Breast epithelium (tissue), 4 donors: ENCODE data around the gene STAT1. TPM values are rescaled to one million over a fixed set of nuclear protein-coding genes. Genes with fewer than 3 reads are reported as not detected.

Source experiments
- DNase-seq, 2 donors: peaks; one replicate each; pipeline ENCODE4 v3.0.0-alpha.2; 2019; ENCODE audit warnings: low spot score in 2 of 2
- H3K27ac ChIP-seq, 2 donors: fragments of 200-600 bp; sonication (generic) in 1 of 2; one replicate each; pipeline ENCODE4 v1.5.1; 2016 to 2019; ENCODE audit warnings: mild to moderate bottlenecking in 1 of 2
- H3K27me3 ChIP-seq, 2 donors: fragments of 200-600 bp; sonication (generic) in 1 of 2; one replicate each; pipeline versions ENCODE4 v1.5.1 to v1.6.0; 2017 to 2019; ENCODE audit warnings: control low read depth in 1 of 2, mild to moderate bottlenecking in 1 of 2
- H3K36me3 ChIP-seq: fragments of 200-600 bp; one replicate; pipeline ENCODE4 v1.5.1; 2019
- H3K4me1 ChIP-seq, 2 donors: fragments of 200-600 bp; sonication (generic); one replicate each; pipeline ENCODE4 v1.5.1; 2016 to 2019; ENCODE audit warnings: control low read depth in 1 of 2
- H3K4me3 ChIP-seq, 3 donors: fragments of 200-600 bp; sonication (generic); 1 replicate in 2 of 3; 2 replicates in 1 of 3; pipeline ENCODE4 v1.5.1; 2016 to 2019; ENCODE audit warnings: mild to moderate bottlenecking in 3 of 3, moderate library complexity in 2 of 3
- H3K9me3 ChIP-seq, 2 donors: fragments of 200-600 bp; sonication (generic) in 1 of 2; one replicate each; pipeline ENCODE4 v1.5.1; 2016 to 2019; ENCODE audit warnings: control low read depth in 1 of 2
- POLR2A ChIP-seq: fragments of 450-650 bp; IDR thresholded peaks from one replicate; pipeline ENCODE4 v1.6.1; 2016; ENCODE audit warnings: antibody characterized with exemption, mild to moderate bottlenecking, moderate library complexity
- POLR2AphosphoS5 ChIP-seq, 3 donors: sonication (generic); formaldehyde crosslinking; IDR thresholded peaks; one replicate each; pipeline ENCODE4 v1.6.1; 2017; ENCODE audit warnings: antibody characterized with exemption in 3 of 3
- intact Hi-C: fragments of 100-400 bp; cut with DNase I; formaldehyde crosslinking; loops from one replicate; pipeline ENCODE4 v1.15.1; 2023; ENCODE audit warnings: low total_unique reads
- total RNA-seq, 3 donors: library from RNA; depleted of rRNA; stranded (reverse); fragments of >200 nt; gene quantifications; one replicate each; pipeline ENCODE4 v1.1.0, GENCODE V29; 2016
- TF ChIP-seq, protein P1 (sequence below), 3 donors: fragments of 450-650 bp; IDR thresholded peaks; one replicate each; pipeline ENCODE4 v1.5.1; 2016 to 2017; ENCODE audit warnings: antibody characterized with exemption in 3 of 3, mild to moderate bottlenecking in 3 of 3, moderate library complexity in 3 of 3

STAT1 gene
- total RNA-seq, 3 donors from 2014 or later: 44.2 to 79.6 (median 59.4) TPM

DNA sequence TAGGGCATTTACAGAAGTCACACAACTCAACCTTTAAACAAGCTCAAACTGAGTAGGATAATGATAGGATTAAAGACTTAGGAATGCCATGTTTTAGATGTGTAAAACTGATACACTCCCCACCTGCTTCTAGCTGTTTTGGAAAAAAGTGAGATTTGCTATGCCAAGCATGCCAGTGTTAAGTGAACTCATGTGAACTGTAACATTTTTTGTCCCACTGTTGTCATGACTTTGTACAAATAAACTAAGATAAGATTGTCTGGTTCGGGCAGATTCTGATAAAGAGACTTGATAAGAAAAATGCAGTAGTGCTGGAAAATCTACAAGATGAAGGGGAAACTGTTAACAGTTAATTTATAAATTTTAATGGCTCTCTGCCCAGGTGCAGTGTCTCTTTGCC, 66.8 kb downstream of the STAT1 start:
- Histone ChIP-seq H3K27me3 (no peaks in the 10 kb centered on the region), H3K4me1 (peaks cover 0 to 6% of the 10 kb centered on the region in 2 donors), H3K36me3 (no peaks in the 10 kb centered on the region), H3K27ac (peak overlapping the region; percentile 46 to 77), H3K9me3 (no peaks in the 10 kb centered on the region), H3K4me3 (no peak overlapping the region)
- intact Hi-C loops: no loop called here
- TF ChIP-seq, protein P1, sequence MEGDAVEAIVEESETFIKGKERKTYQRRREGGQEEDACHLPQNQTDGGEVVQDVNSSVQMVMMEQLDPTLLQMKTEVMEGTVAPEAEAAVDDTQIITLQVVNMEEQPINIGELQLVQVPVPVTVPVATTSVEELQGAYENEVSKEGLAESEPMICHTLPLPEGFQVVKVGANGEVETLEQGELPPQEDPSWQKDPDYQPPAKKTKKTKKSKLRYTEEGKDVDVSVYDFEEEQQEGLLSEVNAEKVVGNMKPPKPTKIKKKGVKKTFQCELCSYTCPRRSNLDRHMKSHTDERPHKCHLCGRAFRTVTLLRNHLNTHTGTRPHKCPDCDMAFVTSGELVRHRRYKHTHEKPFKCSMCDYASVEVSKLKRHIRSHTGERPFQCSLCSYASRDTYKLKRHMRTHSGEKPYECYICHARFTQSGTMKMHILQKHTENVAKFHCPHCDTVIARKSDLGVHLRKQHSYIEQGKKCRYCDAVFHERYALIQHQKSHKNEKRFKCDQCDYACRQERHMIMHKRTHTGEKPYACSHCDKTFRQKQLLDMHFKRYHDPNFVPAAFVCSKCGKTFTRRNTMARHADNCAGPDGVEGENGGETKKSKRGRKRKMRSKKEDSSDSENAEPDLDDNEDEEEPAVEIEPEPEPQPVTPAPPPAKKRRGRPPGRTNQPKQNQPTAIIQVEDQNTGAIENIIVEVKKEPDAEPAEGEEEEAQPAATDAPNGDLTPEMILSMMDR (IDR thresholded peaks at IDR 0.05): no peak
- TF ChIP-seq POLR2AphosphoS5 (IDR thresholded peaks at IDR 0.05): no peak
- no peak for TF ChIP-seq POLR2A
- DNase-seq: no peak

DNA sequence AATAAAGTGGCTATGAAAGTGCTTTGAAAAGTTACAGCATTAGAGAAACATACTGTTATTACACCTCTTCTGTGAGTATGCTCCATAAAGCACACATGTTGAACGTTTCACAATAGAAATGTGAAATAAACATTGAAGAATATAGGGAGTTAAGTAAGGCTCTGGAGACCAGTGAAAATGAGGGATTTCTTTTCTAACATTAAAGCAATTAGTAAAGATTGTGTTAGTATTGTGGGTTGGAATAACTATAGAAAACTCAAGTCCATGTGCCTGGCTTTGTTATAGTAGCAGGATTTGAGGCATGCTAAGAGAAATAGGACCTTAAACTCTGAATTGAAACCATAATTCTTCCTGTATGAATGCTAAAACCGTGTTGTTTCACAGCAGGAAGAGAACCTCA, 70.3 kb downstream of the STAT1 start:
- DNase-seq: no peak
- Histone ChIP-seq H3K27ac (no peak overlapping the region), H3K4me1 (peaks cover 0 to 15% of the 10 kb centered on the region in 2 donors), H3K9me3 (no peaks in the 10 kb centered on the region), H3K36me3 (no peaks in the 10 kb centered on the region), H3K27me3 (no peaks in the 10 kb centered on the region), H3K4me3 (no peak overlapping the region)
- intact Hi-C loops: no loop called here
- TF ChIP-seq POLR2A (no peak), POLR2AphosphoS5 (IDR thresholded peaks at IDR 0.05) (no peak)
- TF ChIP-seq, protein P1 (IDR thresholded peaks at IDR 0.05): no peak

DNA sequence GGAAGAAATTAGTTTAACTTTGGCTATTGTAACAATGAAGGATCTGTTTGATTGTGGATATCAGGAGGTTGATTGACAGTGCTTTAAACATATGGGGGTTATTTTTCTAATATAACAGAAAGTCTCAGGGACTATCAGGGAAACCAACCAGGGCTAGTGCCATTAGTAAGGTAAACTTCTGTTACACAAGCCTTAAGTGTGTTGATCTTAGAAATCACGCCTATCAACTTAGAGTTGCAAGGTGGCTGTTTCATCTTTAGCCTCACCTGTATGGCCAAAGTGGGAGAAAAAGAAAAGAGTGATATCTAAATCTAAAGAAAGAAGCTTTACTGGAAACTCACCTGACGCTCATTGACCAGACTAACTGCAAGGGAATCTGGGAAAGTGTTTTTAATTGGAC, 71.3 kb downstream of the STAT1 start:
- no peaks in the 10 kb centered on the region for H3K27me3 ChIP-seq
- H3K36me3 ChIP-seq: no peaks in the 10 kb centered on the region
- TF ChIP-seq, protein P1 (IDR thresholded peaks at IDR 0.05): no peak
- no peak for TF ChIP-seq POLR2A
- TF ChIP-seq POLR2AphosphoS5 (IDR thresholded peaks at IDR 0.05): no peak
- H3K4me3 ChIP-seq: no peak overlapping the region
- no peak for DNase-seq
- intact Hi-C loops: no loop called here
- no peak overlapping the region for H3K27ac ChIP-seq
- no peaks in the 10 kb centered on the region for H3K9me3 ChIP-seq
- peaks cover 0 to 11% of the 10 kb centered on the region in 2 donors for H3K4me1 ChIP-seq

DNA sequence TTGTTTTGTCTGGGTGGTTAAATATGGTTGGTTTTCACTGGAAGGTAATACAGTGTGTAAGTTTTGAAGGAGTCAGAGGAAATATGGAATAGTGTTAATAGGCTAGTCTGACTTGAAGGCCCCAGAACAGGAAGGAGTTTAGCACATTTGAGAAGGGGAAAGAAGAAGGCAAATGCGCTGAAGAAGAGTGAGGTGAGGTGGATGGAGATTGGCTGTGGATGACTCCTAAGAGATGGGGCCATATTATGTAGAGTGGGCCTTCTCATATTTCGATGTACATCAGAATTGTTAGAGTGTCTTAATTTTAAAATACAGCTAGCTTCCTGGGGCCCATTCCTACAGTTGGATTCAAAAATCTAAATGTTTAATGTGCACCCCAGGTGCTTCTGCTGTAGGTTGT, 72.4 kb downstream of the STAT1 start:
- H3K27ac ChIP-seq: no peak overlapping the region
- no peak for DNase-seq
- intact Hi-C loops: no loop called here
- H3K27me3 ChIP-seq: no peaks in the 10 kb centered on the region
- no peak overlapping the region for H3K4me3 ChIP-seq
- H3K4me1 ChIP-seq: peaks cover 0 to 11% of the 10 kb centered on the region in 2 donors
- TF ChIP-seq POLR2AphosphoS5 (IDR thresholded peaks at IDR 0.05) (no peak), POLR2A (no peak)
- TF ChIP-seq, protein P1 (IDR thresholded peaks at IDR 0.05): no peak
- H3K36me3 ChIP-seq: no peaks in the 10 kb centered on the region
- H3K9me3 ChIP-seq: no peaks in the 10 kb centered on the region

DNA sequence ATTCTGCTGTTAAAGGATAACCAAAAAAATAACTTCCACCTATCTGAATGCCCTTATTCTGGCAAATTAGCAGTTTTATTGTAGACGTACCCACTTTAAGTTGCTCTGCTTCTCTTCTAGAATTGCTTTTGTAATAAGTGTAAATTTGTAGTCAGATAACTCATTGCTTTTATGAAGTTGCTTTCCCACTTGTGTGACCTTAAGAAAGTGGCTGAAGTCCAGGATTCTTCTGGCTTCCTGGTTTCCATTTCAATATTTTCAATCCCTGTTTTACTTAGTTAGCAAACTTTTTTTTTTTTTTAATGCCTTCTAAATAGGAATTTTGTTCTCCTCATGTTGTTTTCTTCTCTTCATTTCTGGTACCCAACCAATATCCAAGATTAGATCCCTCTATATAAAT, 73.5 kb downstream of the STAT1 start:
- peaks cover 0 to 11% of the 10 kb centered on the region in 2 donors for H3K4me1 ChIP-seq
- DNase-seq: no peak
- H3K27ac ChIP-seq: peak overlapping the region in 1 of 2 donors; percentile 17
- no peaks in the 10 kb centered on the region for H3K9me3 ChIP-seq
- no peaks in the 10 kb centered on the region for H3K27me3 ChIP-seq
- intact Hi-C loops: no loop called here
- H3K4me3 ChIP-seq: no peak overlapping the region
- TF ChIP-seq POLR2A: no peak
- TF ChIP-seq POLR2AphosphoS5 (IDR thresholded peaks at IDR 0.05): no peak
- TF ChIP-seq, protein P1 (IDR thresholded peaks at IDR 0.05): no peak
- no peaks in the 10 kb centered on the region for H3K36me3 ChIP-seq
